Activated CD4-positive, alpha-beta T cell treated with anti-CD3 and anti-CD28 coated beads for 1 hour (primary cell): ENCODE data around the gene RIPPLY3.
"Not testable (repeated sequence)": the region's sequence is repeated elsewhere in the genome, so short reads cannot be mapped to it uniquely, and the experiment has no call there.

Source experiments
- DNase-seq: peaks from one replicate; pipeline ENCODE4 v3.0.0-alpha.2; 2020

The RIPPLY3 gene

GRCh38 chr21:37026499-37026898 is 20.0 kb downstream of the RIPPLY3 start:
- no peak for DNase-seq

GRCh38 chr21:37028570-37028969 is 22.1 kb downstream of the RIPPLY3 start:
- DNase-seq, result no peak

GRCh38 chr21:37030864-37031263 is 24.4 kb downstream of the RIPPLY3 start:
- DNase-seq, result no peak

DNA sequence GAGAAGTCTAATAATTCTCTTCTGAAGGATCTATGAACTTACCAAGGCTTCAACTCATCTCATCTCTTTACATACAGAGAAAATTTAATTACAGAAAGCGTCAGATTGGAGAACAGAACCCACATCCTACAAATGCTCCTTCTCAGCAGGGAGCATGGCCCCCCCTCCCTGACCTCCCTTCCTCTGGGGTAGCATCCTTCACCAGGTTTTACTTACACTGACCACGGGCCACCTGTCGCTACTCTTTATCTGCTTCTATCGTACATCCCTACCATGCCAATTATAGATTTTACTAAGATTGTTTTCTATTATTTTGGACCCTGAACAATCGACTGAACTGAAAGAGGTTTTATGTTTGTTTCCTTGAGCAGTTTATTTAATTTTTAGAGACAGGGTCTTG is 25.8 kb downstream of the RIPPLY3 start:
- DNase-seq, result no peak

DNA sequence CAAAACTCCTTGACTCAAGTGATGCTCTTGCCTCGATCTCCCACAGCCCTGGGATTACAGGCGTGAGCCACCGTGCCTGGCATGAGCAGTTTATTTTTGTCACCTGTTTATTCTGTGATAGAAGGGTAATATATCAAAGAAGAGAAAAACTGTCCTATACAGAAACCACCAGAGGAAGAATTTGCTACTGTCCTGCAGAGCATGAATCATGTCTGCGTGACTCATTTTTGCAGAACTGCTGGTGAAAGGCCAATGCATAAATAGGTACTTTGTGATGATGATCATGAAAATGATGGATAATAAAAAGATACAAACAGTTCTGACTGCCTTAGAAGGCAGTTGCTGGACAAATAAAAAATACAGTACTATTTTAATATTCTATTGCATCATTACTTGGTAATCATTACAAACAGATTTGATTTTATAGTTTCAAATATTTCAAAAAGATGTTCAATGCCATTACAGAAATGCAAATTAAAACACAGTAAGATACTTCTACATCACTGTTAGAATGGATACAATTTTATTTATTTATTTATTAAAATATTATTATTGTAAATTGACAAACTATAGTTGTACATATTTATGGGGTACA is 26.5 kb downstream of the RIPPLY3 start:
- DNase-seq, result no peak

DNA sequence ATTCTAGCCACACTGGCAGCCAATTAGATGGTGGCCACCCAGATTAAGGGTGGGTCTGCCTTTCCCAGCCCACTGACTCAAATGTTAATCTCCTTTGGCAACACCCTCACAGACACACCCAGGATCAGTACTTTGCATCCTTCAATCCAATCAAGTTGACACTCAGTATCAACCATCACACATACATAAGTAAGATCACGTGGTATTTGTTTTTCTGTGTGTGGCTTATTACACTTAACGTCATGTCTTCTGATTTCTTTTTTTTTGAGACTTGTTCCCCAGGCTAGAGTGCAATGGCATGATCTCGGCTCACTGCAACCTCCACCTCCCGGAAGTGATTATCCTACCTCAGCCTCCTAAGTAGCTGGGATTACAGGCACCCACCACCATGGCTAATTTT is 27.9 kb downstream of the RIPPLY3 start:
- not testable (repeated sequence) for DNase-seq

- no peak for DNase-seq
These were observed 29.7 kb downstream of the RIPPLY3 start for GRCh38 chr21:37036177-37036576.

DNA sequence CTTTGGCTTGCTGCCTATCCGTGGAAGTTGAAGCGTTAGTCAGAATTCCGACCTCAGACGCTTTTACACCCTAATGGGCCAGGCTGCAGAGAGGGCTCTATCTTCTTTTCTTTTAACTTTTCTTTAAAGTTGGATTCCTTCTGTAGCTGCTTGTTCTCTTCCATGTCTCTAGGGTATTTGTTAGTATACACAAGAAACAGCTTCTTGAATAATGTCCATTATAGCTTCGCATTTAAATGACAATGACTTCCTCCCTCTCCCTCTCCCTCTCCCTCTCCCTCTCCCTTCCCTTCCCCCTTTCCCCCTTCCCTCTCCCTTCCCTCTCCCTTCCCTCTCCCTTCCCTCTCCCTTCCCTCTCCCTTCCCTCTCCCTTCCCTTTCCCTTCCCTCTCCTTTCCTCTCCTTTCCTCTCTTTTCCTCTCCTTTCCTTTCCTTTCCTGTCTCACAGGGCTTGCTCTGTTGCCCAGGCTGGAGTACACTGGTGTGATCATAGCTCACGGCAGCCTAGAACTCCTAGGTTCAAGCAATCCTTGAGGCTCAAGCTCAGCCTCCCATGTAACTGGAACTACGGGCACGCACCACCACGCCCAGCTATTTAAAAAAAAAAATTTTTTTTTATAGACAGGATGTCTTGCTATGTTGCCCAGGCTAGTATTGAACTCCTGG is 33.0 kb downstream of the RIPPLY3 start:
- DNase-seq, result no peak

- DNase-seq, result no peak
These were observed 33.7 kb downstream of the RIPPLY3 start for GRCh38 chr21:37040212-37040611.

DNA sequence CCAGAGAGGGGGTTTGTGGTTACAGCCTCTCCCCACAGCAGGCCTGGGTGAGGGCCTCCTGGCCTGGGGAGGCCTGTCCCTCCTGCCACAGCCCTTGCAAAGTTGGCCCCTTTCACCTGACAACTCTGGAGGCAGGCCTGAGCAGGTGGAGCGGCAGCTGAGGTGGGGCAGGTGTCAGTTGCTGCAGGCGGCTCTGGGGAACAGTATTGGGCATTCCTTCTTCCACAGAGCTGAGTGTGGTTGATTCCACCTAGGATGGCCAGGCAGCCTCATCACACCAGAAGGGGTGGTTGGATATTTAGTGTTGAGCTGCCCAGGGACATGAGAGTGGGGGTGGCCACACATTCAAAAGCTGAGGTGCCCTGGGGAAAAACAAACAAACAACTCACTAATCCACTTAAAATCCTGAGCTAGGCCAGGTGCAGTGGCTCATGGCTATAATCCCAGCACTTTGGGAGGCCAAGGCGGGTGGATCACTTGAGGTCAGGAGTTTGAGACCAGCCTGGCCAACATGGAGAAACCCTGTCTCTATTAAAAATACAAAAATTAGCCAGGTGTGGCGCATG is 35.3 kb downstream of the RIPPLY3 start:
- DNase-seq, result no peak

DNA sequence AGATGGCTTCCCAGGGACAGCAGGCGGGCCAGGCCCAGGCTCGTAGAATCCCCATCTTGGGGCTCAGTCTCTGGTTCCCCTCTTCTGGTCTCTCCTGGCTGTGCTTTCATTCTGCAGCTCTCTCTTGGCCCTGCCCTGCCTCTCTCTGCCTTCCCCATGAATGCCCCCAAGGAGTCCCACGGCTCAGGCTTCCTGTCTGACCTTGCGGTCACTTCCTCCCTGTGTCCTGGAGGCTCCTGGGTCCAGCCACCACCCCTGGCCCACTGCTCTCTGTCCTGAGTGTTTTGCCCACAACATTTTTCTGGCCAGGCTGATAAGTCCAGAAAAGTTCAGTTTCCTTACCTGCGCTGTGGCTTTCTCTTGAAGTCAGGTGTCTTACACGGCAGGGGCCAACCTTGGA is 37.3 kb downstream of the RIPPLY3 start:
- DNase-seq, result no peak

GRCh38 chr21:37044643-37045042 is 38.1 kb downstream of the RIPPLY3 start:
- DNase-seq, result no peak

- DNase-seq, result no peak
These were observed 38.6 kb downstream of the RIPPLY3 start for GRCh38 chr21:37045149-37045548.

DNA sequence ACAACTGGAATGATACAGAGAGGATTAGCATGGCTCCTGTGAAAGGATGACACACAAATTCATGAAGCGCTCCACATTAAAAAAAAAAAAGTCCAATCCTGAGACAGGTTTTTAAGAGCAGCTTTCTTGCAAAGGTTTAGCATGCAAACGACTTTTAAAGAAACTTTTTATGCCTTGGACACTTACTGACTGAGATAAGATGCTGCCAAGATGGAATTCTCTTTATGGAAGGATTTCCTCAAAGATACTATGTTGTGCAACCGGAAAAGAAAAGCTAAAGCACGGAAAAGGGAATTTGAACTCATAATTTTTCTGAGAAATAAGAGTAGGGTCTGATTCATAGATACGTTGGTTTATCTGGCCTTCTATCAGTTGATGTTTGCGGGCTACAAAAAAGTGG is 39.1 kb downstream of the RIPPLY3 start:
- no peak for DNase-seq

- DNase-seq, result no peak
These were observed 40.6 kb downstream of the RIPPLY3 start for GRCh38 chr21:37047079-37047478.

- not testable (repeated sequence) for DNase-seq
These were observed 43.2 kb downstream of the RIPPLY3 start for GRCh38 chr21:37049741-37050140.

GRCh38 chr21:37055271-37055855 is 48.9 kb downstream of the RIPPLY3 start:
- DNase-seq, result no peak

GRCh38 chr21:37057614-37058013 is 51.1 kb downstream of the RIPPLY3 start:
- no peak for DNase-seq

- no peak for DNase-seq
These were observed 51.8 kb downstream of the RIPPLY3 start for GRCh38 chr21:37058261-37058660.

GRCh38 chr21:37059181-37059580 is 52.7 kb downstream of the RIPPLY3 start:
- no peak for DNase-seq

DNA sequence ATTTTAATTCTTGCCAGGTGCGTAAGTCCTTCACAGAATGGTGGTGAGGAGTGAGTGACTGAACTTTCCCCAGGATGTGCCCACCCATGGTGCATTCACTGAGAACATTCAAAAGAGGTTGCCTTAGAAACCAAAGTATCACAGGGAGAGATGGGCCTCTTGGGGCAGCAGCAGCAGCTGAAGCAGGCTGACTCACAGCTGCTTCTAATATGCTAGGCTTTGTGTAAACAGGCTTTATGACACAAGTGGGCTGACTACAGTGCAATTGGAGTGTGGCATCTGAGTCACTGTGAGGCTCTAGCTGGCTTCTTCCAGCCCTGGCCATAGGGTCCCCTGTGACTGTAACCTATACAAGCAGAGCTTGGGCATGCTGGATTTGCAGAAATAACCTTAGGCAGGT is 53.8 kb downstream of the RIPPLY3 start:
- no peak for DNase-seq

DNA sequence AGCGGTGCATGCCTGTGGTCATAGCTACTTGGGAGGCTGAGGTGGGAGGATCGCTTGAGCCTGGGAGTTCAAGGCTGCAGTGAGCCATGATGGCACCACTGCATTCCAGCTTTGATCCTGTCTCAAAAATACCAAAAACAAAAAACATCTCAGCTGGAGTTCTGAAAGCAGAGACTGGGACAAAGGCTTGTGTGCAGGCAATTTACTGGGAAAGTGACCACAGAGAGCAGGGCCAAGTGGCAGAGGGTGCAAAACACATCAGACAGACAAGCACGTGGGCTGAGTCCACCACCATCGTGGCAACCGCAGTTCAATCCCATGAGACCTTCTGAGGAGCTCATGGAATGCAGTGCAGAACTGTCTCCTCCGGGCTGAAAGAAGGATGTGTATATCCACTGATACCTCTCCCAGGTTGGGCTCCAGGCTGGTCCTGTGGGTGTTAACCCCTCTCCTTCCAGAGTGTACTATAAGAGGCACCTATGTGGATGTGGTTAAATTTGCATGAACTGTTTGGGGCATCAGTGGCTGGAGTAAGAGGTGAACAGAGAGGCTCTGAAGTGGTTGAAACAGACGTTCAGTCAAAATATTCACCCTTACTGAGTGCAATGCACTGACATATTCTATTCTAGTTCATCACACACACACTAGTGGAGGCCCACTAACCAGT is 55.6 kb downstream of the RIPPLY3 start:
- no peak for DNase-seq

GRCh38 chr21:37062593-37062935 is 56.1 kb downstream of the RIPPLY3 start:
- DNase-seq, result no peak

DNA sequence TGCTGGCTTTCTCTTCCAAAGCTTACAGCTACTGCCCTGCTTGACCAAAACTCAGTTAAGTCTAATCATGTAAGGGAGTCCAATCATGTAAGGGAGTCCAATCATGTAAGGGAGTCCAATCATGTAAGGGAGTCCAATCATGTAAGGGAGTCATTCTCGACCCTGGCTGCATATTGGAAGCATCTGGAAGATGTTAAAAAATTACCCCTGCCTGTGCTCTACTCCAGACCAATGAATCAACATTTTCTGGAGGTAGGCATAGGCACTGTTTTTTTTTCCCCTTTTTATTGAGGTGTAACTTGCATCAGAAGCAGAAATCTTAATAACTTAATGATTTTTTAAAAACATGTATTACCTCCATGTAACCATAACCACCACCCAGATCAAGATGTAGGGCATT is 56.9 kb downstream of the RIPPLY3 start:
- no peak for DNase-seq
